Esophagus (tissue), 2 donors: ENCODE measurements around the gene GNL3. TPM values are rescaled to one million over a fixed set of nuclear protein-coding genes. Genes with fewer than 3 reads are reported as not detected.

Experiments
- H3K27ac ChIP-seq, 2 donors: one replicate each; pipeline ENCODE4 v1.5.1; 2013; ENCODE audit warnings: low read depth in 2 of 2, mild to moderate bottlenecking in 2 of 2, inconsistent platforms in 1 of 2, low read length in 1 of 2, moderate library complexity in 1 of 2
- H3K27me3 ChIP-seq, 2 donors: one replicate each; pipeline ENCODE4 v1.6.1; 2013; ENCODE audit warnings: low read length in 2 of 2, control low read depth in 1 of 2, mild to moderate bottlenecking in 1 of 2; ENCODE audit not compliant: insufficient read depth in 2 of 2, control insufficient read depth in 1 of 2
- H3K36me3 ChIP-seq, 2 donors: one replicate each; pipeline ENCODE4 v1.6.1; 2013; ENCODE audit warnings: low read length in 1 of 2; ENCODE audit not compliant: control insufficient read depth in 2 of 2, insufficient read depth in 2 of 2
- H3K4me1 ChIP-seq, 2 donors: one replicate each; pipeline ENCODE4 v1.6.1; 2013; ENCODE audit warnings: low read length in 1 of 2; ENCODE audit not compliant: control insufficient read depth in 2 of 2, insufficient read depth in 2 of 2
- H3K4me3 ChIP-seq, 2 donors: one replicate each; pipeline ENCODE4 v1.5.1; 2013; ENCODE audit warnings: low read length in 2 of 2, mild to moderate bottlenecking in 2 of 2, low read depth in 1 of 2, moderate library complexity in 1 of 2
- H3K9me3 ChIP-seq, 2 donors: one replicate each; pipeline ENCODE4 v1.6.1; 2013; ENCODE audit warnings: mild to moderate bottlenecking in 2 of 2, low read depth in 1 of 2, low read length in 1 of 2, moderate library complexity in 1 of 2; ENCODE audit not compliant: control insufficient read depth in 2 of 2, insufficient read depth in 1 of 2
- WGBS, 2 donors: extraction: QIAGEN DNeasy Blood & Tissue Kit; methylation state at CpG; one replicate each; pipeline ENCODE4 v1.1.7; 2013; 5-methylcytosine and 5-hydroxymethylcytosine counted together
- polyA plus RNA-seq, 2 donors: library from polyadenylated mRNA; stranded (reverse); fragments of 200-250 nt; gene quantifications; one replicate each; pipeline ENCODE4 v1.2.3, GENCODE V29; 2013
- donor health status: healthy with polysubstance abuse.
- donor health status: Bipolar disorder and iron deficiency.

GNL3 gene
- polyA plus RNA-seq, 2 donors: 91.8 to 103 TPM

- no peak overlapping the region for H3K4me3 ChIP-seq
- no peaks in the 10 kb centered on the region for H3K4me1 ChIP-seq
- H3K27ac ChIP-seq: no peak overlapping the region
- H3K27me3 ChIP-seq: no peaks in the 10 kb centered on the region
- WGBS, 2 donors: 69 to 78% methylated on average over 6 of the region's 6 CpGs
- H3K9me3 ChIP-seq: no peaks in the 10 kb centered on the region
- H3K36me3 ChIP-seq: peaks cover 6% of the 10 kb centered on the region in 2 donors
These were observed 2.2 kb upstream of the GNL3 start for GRCh38 chr3:52683611-52684010.

DNA sequence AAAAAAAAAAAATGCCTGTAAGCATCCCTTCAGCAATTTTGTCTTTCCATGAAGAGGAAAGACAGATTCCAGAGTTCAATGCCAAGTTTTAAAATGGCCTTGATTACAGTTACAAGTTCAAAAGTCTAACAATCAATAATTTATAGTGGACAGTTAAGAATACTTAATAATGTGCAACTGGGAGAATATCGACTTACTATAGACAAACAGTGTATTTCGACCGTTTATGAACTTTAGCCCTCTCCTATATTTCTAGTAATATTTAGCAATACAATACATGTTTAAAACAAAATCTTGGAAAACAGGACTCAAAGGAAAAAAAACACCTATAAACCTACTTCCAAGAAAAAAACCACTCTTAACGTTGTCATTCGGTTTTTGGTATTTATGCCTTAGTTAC, 1.6 kb upstream of the GNL3 start:
- no peak overlapping the region for H3K4me3 ChIP-seq
- no peaks in the 10 kb centered on the region for H3K9me3 ChIP-seq
- H3K27ac ChIP-seq: no peak overlapping the region
- peaks cover 3 to 12% of the 10 kb centered on the region in 2 donors for H3K36me3 ChIP-seq
- no peaks in the 10 kb centered on the region for H3K4me1 ChIP-seq
- WGBS, 2 donors: 39 to 47% methylated on average over 5 of the region's 5 CpGs
- H3K27me3 ChIP-seq: no peaks in the 10 kb centered on the region

DNA sequence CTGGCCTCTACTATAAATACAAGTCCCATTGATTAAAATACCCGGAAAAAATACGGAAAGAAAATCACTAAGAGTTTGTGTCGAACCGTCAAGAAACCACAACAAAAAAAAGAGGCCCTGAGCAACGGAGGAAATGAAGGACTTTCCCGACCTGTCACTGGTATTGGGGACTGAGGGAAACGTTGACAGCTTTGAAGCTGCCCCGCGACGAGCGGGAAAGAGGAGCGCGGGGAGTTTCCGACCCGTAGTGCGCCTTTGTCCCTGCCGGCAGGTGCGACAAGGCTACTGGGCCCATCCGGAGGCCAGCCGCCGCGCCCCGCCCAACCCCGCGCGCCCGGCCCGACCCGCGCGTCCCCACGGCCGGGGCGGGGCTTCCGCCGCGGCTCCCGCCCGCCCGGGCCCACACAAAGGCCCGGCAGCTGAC, 535 bp upstream of the GNL3 start:
- Histone ChIP-seq H3K9me3 (no peaks in the 10 kb centered on the region), H3K4me1 (no peaks in the 10 kb centered on the region), H3K4me3 (peak overlapping the region; percentile 95 to 98), H3K36me3 (peaks cover 0 to 16% of the 10 kb centered on the region in 2 donors), H3K27me3 (no peaks in the 10 kb centered on the region), H3K27ac (peak overlapping the region; percentile 98 to 100)
- WGBS, 2 donors: 0% methylated on average over 31 to 41 of the region's 41 CpGs

GRCh38 chr3:52688266-52688665, 2.4 kb downstream of the GNL3 start:
- H3K9me3 ChIP-seq: no peaks in the 10 kb centered on the region
- peak overlapping the region; percentile 72 to 85 for H3K27ac ChIP-seq
- H3K4me3 ChIP-seq: peak overlapping the region in 1 of 2 donors; percentile 95
- H3K4me1 ChIP-seq: no peaks in the 10 kb centered on the region
- H3K27me3 ChIP-seq: no peaks in the 10 kb centered on the region
- H3K36me3 ChIP-seq: peaks cover 9 to 24% of the 10 kb centered on the region in 2 donors
- WGBS, 2 donors: 54 to 59% methylated on average over 6 of the region's 6 CpGs

GRCh38 chr3:52689151-52689550, 3.3 kb downstream of the GNL3 start:
- Histone ChIP-seq H3K27ac (peak overlapping the region; percentile 72 to 85), H3K36me3 (peaks cover 12 to 24% of the 10 kb centered on the region in 2 donors)
- 64 to 70% methylated on average over 3 of the region's 3 CpGs for WGBS, 2 donors

GRCh38 chr3:52690560-52690959, 4.7 kb downstream of the GNL3 start:
- Histone ChIP-seq H3K36me3 (peaks cover 17 to 30% of the 10 kb centered on the region in 2 donors), H3K4me3 (no peak overlapping the region), H3K9me3 (no peaks in the 10 kb centered on the region), H3K27me3 (no peaks in the 10 kb centered on the region), H3K27ac (no peak overlapping the region), H3K4me1 (no peaks in the 10 kb centered on the region)
- WGBS, 2 donors: 89 to 95% methylated on average over 2 of the region's 2 CpGs

More at GRCh38 chr3:52689151-52689550, 3.3 kb downstream of the GNL3 start:
- no peaks in the 10 kb centered on the region for H3K27me3 ChIP-seq
- no peak overlapping the region for H3K4me3 ChIP-seq
- H3K4me1 ChIP-seq: no peaks in the 10 kb centered on the region
- no peaks in the 10 kb centered on the region for H3K9me3 ChIP-seq

GRCh38 chr3:52693071-52693470, 7.2 kb downstream of the GNL3 start:
- no peaks in the 10 kb centered on the region for H3K27me3 ChIP-seq
- H3K36me3 ChIP-seq: peaks cover 25 to 27% of the 10 kb centered on the region in 2 donors
- H3K4me1 ChIP-seq: no peaks in the 10 kb centered on the region
- no peak overlapping the region for H3K27ac ChIP-seq
- H3K4me3 ChIP-seq: no peak overlapping the region
- H3K9me3 ChIP-seq: no peaks in the 10 kb centered on the region

DNA sequence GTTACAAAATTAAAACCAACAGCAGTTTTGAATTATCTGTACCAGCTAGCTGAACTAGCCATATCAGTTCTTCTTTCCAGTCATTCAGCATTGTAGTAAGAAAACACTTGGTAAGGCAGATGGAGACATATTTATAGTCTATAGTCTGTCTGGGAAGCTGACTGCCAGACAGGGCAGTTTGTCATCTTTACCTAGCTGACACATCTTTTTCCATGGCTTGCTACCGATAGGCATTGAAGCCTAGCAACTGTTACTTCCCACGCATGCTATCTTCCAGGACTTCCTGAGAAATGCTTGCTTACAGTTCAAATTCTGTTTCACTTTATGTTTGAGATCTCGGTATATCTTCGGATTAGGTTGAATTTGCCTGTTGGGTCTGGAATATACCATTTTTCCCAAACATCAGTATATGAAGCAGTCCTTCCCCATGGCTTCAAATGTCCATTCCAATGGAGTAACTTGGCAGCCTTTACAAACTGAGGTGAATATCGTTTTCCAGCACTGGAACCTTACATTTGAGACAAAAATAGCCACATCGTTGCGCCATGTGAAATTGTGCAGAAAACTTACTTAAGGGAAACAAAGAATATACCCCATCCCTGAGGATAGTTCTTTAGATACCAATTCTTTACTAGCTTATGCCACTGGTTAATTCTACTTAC, 8.8 kb downstream of the GNL3 start:
- H3K4me1 ChIP-seq: no peaks in the 10 kb centered on the region
- H3K27me3 ChIP-seq: no peaks in the 10 kb centered on the region
- no peak overlapping the region for H3K27ac ChIP-seq
- peaks cover 17 to 25% of the 10 kb centered on the region in 2 donors for H3K36me3 ChIP-seq
- 64 to 74% methylated on average over 7 of the region's 7 CpGs for WGBS, 2 donors
- no peaks in the 10 kb centered on the region for H3K9me3 ChIP-seq
- H3K4me3 ChIP-seq: no peak overlapping the region

DNA sequence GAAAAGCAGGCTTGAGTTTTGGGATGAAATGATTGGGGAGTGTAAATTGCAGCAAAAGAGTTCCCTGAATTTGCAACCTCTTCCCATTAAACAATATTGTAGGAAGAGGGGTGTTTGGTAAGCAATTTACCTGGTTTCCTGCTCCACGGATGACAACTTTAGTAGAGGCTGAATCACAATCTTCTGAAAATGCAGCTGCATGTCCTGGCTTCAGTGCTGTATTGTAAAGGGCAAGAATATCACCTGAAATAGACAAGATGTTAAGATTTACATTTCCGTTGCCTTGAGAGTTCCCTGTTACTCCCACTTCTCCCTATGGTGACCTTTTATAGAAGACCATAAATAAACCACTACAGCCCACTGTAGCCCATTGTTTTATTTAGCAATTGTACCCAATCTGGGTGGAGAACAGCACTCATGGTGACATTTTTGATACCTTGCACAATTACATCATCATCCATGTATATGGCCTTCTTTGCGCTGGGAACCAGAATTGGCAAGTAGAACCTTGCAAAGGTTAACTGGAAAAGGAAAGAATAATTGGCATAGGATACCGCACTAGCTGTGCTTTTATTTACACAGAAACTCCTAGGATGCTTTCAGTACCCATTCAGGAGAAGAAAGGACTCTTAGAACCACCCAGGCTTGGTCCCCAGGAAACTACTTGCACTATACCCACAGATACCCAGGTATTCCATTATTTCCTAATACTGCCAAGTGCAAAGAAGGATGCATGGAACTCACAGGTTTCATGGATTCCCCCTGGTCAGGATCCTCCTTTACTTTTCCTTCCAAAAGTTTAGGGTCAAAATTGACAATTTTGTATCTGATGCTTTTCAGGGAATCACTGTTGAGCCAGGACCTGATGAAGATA, 10.2 kb downstream of the GNL3 start:
- Histone ChIP-seq H3K27me3 (no peaks in the 10 kb centered on the region), H3K9me3 (no peaks in the 10 kb centered on the region), H3K36me3 (peaks cover 16 to 25% of the 10 kb centered on the region in 2 donors), H3K4me3 (no peak overlapping the region), H3K4me1 (no peaks in the 10 kb centered on the region), H3K27ac (no peak overlapping the region)
- WGBS, 2 donors: 75 to 84% methylated on average over 4 of the region's 4 CpGs
